Right lobe of liver (tissue), 4 donors: ENCODE data around the gene LYZL6.

Experiments
- CTCF ChIP-seq, 4 donors: fragments of 200-600 bp in 3 of 4; fragments of 450-650 bp in 1 of 4; IDR thresholded peaks; one replicate each; pipeline versions ENCODE4 v1.5.1 to v1.8.0; 2016 to 2022; ENCODE audit warnings: antibody characterized with exemption in 4 of 4, mild to moderate bottlenecking in 2 of 4
- POLR2A ChIP-seq: fragments of 450-650 bp; IDR thresholded peaks from one replicate; pipeline ENCODE4 v1.6.1; 2017; ENCODE audit warnings: antibody characterized with exemption, mild to moderate bottlenecking
- donor health status: DM: no; HTN: no; CAD: no.
- donor health status: DM: no; HTN: no; CAD: no.
- donor health status: DM: no; HTN: yes; CAD: no.

- TF ChIP-seq CTCF (IDR thresholded peaks at IDR 0.05) (no peak), POLR2A (peak; percentile 23)
These were observed 37.7 kb upstream of the LYZL6 start, which contains the start of gene CCL16 for GRCh38 chr17:35981246-35981645.
